ENCODE measurements around the gene APOBEC3C. TPM values are rescaled to one million over a fixed set of nuclear protein-coding genes. Genes with fewer than 3 reads are reported as not detected.

APOBEC3C gene
- total and polyA plus RNA-seq, 2 of the 4 experiments (the other 2 are of a cell fraction) = 6.6 to 32.0 TPM

DNA sequence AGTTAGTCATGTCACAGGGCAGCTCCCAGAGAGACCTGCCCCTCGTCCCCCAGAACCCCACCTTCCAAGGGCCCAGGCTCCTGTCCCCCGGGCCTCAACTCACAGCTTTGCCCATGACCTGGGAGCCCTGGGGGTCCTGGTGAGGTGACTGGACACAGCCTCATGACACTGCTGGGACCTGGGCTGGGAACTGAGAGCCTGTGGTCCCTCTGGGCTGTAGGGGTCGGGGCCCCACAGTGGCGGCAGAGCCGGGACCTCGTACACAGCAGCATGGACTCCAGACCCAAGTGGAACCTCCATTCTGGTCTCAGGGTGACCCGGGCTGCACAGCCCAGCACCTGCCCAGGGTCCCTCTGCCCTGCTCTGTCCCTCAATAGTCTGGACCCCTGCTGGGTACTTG, 49.8 kb upstream of the APOBEC3C start:
- no peak for DNase-seq
- no peak for ATAC-seq (ENCODE audit: low read depth)
- H3K4me1 ChIP-seq (ENCODE audit: control insufficient read depth, insufficient read depth, low read length) = no peaks in the 10 kb centered on the region
- H3K18ac ChIP-seq (ENCODE audit: low read depth, low read length) = no peak overlapping the region
- H2BK15ac ChIP-seq (ENCODE audit: low read depth, low read length) = no peak overlapping the region
- no peak overlapping the region for H3K27ac ChIP-seq (ENCODE audit: insufficient read depth, low read length)
- peaks cover 51% of the 10 kb centered on the region for H3K27me3 ChIP-seq (ENCODE audit: control insufficient read depth, insufficient read depth, low read length)
- TF ChIP-seq, protein P1, sequence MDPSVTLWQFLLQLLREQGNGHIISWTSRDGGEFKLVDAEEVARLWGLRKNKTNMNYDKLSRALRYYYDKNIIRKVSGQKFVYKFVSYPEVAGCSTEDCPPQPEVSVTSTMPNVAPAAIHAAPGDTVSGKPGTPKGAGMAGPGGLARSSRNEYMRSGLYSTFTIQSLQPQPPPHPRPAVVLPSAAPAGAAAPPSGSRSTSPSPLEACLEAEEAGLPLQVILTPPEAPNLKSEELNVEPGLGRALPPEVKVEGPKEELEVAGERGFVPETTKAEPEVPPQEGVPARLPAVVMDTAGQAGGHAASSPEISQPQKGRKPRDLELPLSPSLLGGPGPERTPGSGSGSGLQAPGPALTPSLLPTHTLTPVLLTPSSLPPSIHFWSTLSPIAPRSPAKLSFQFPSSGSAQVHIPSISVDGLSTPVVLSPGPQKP (IDR thresholded peaks at IDR 0.05; ENCODE audit: borderline replicate concordance, low read depth, low read length) = no peak
- TF ChIP-seq CHD1 (IDR thresholded peaks at IDR 0.05; ENCODE audit: low read depth, low read length) (no peak), CEBPB (IDR thresholded peaks at IDR 0.05; ENCODE audit: low read depth, low read length) (no peak), MXI1 (IDR thresholded peaks at IDR 0.05; ENCODE audit: borderline replicate concordance, low read depth, low read length) (no peak), MAZ (IDR thresholded peaks at IDR 0.05; ENCODE audit: borderline replicate concordance, low read depth, low read length) (no peak)
- in situ Hi-C loops (cut with MboI; ENCODE audit: low sequenced_read_pairs) (no loop called here), intact Hi-C loops (cut with micrococcal nuclease) (no loop called here), dilution Hi-C loops (cut with HindIII; ENCODE audit: low sequenced_read_pairs, unreplicated experiment) (no loop called here)
- no peak overlapping the region for H3K23ac ChIP-seq (ENCODE audit: low read depth, low read length)
- no peak overlapping the region for H3K9ac ChIP-seq (ENCODE audit: low read depth, low read length)
- CTCF ChIA-PET = no interaction called here
- no peak overlapping the region for H4K91ac ChIP-seq (ENCODE audit: insufficient read depth, low read depth, low read length)
- no TSS peak for BruUV-seq (replicated peaks)
- H3K56ac ChIP-seq (ENCODE audit: extremely low read depth, insufficient read depth, low read length) = no peak overlapping the region
- no peaks in the 10 kb centered on the region for H3K9me3 ChIP-seq (ENCODE audit: control insufficient read depth, insufficient read depth, low read length)
- H4K5ac ChIP-seq (ENCODE audit: low read depth, low read length) = no peak overlapping the region
- no peaks in the 10 kb centered on the region; the same call in none of the 2 replicates for H4K20me1 ChIP-seq (ENCODE audit: insufficient read depth, low read length)
- no CpG with 5 or more reads among the region's 7 CpGs for WGBS, 2 experiments (ENCODE audit: extremely low coverage in 2 of 2, insufficient read length in 1 of 2)
- H3K36me3 ChIP-seq (ENCODE audit: control insufficient read depth, insufficient read depth, low read length) = no peaks in the 10 kb centered on the region
- no peak overlapping the region for H2BK20ac ChIP-seq (ENCODE audit: low read depth, low read length)
- no peak overlapping the region for H3K4me2 ChIP-seq (ENCODE audit: low read depth, low read length)
- H3K4me3 ChIP-seq (ENCODE audit: insufficient read depth, low read depth, low read length) = no peak overlapping the region
- POLR2A ChIA-PET (ENCODE audit: unreplicated experiment) = no interaction called here
- H2BK120ac ChIP-seq (ENCODE audit: low read depth, low read length) = no peak overlapping the region
- H4K8ac ChIP-seq (ENCODE audit: low read depth in 2 of 2, low read length in 2 of 2) = no peak overlapping the region
- H3K79me1 ChIP-seq (ENCODE audit: low read depth in 1 of 2, low read length in 2 of 2) = no peaks in the 10 kb centered on the region
- no peaks in the 10 kb centered on the region for H3K9me1 ChIP-seq (ENCODE audit: insufficient read depth, low read length)
- H3K4ac ChIP-seq (ENCODE audit: low read depth, low read length) = no peak overlapping the region
- no peak overlapping the region for H2AFZ ChIP-seq (replicated peaks; ENCODE audit: low read length, poor library complexity)
- H2BK5ac ChIP-seq (ENCODE audit: low read depth, low read length, poor library complexity, severe bottlenecking) = no peak overlapping the region
- no peak overlapping the region for H2AK9ac ChIP-seq (replicated peaks; ENCODE audit: low read depth, low read length, poor library complexity)
- H3K14ac ChIP-seq (replicated peaks; ENCODE audit: low read depth, low read length) = no peak overlapping the region
- H2AK5ac ChIP-seq (ENCODE audit: low read depth, low read length) = no peak overlapping the region
